ENCODE results near the gene SDHAF2. TPM values are rescaled to one million over a fixed set of nuclear protein-coding genes. Genes with fewer than 3 reads are reported as not detected.

Gene SDHAF2
- total and polyA plus RNA-seq, 2 of the 13 experiments (the other 11 are each of a cell fraction or from before 2014, with no cell fraction given): 44.2 to 70.4 TPM

GRCh38 chr11:61429346-61429690, 606 bp upstream of the SDHAF2 start (continued):
- TF ChIP-seq SIX1 (CRISPR knock-in tag; IDR thresholded peaks at IDR 0.05; ENCODE audit: borderline replicate concordance) (no peak), TBX3 (IDR thresholded peaks at IDR 0.05; ENCODE audit: borderline replicate concordance) (no peak), ZKSCAN5 (CRISPR knock-in tag; IDR thresholded peaks at IDR 0.05) (0 out of 2 replicates have a peak, but pooled peaks have one; percentile 11), MYPOP (CRISPR knock-in tag; IDR thresholded peaks at IDR 0.05) (no peak; the same call in 1 of the 2 replicates), SMAD3 (CRISPR knock-in tag; IDR thresholded peaks at IDR 0.05) (no peak), NFRKB (IDR thresholded peaks at IDR 0.05) (no peak), ERF (CRISPR knock-in tag; IDR thresholded peaks at IDR 0.05) (no peak), HMGXB3 (CRISPR knock-in tag; IDR thresholded peaks at IDR 0.05; ENCODE audit: borderline replicate concordance) (no peak), ZNF747 (CRISPR knock-in tag; IDR thresholded peaks at IDR 0.05; ENCODE audit: borderline replicate concordance) (no peak), TOE1 (CRISPR knock-in tag; IDR thresholded peaks at IDR 0.05) (0 out of 2 replicates have a peak, but pooled peaks have one; percentile 41), ZNF614 (CRISPR knock-in tag; IDR thresholded peaks at IDR 0.05; ENCODE audit: borderline replicate concordance) (no peak), LBX2 (CRISPR knock-in tag; IDR thresholded peaks at IDR 0.05; ENCODE audit: borderline replicate concordance) (peak; percentile 80; the same call in 1 of the 2 replicates), ZSCAN9 (CRISPR knock-in tag; IDR thresholded peaks at IDR 0.05; ENCODE audit: borderline replicate concordance) (no peak), ZNF691 (CRISPR knock-in tag; IDR thresholded peaks at IDR 0.05; ENCODE audit: borderline replicate concordance, low read depth) (no peak; the same call in 1 of the 2 replicates), SATB2 (CRISPR knock-in tag; IDR thresholded peaks at IDR 0.05) (no peak), ATRX (CRISPR knock-in tag; IDR thresholded peaks at IDR 0.05; ENCODE audit: borderline replicate concordance) (no peak), MAFK (conservative IDR thresholded peaks at IDR 0.05 in 1 of 2, IDR thresholded peaks at IDR 0.05 in 1 of 2; ENCODE audit: low read length in 2 of 2) (no peak), TERF1 (CRISPR knock-in tag; IDR thresholded peaks at IDR 0.05) (no peak), ZNF138 (CRISPR knock-in tag; IDR thresholded peaks at IDR 0.05; ENCODE audit: low read depth) (no peak), ZNF30 (CRISPR knock-in tag; IDR thresholded peaks at IDR 0.05) (no peak), ZNF761 (CRISPR knock-in tag; conservative IDR thresholded peaks at IDR 0.05) (0 out of 2 replicates have a peak, but pooled peaks have one; percentile 11), HNF4G (IDR thresholded peaks at IDR 0.05; ENCODE audit: borderline replicate concordance, low read depth, low read length) (no peak), HNF4G (CRISPR knock-in tag; IDR thresholded peaks at IDR 0.05; ENCODE audit: borderline replicate concordance, low read depth) (no peak), ZSCAN12 (CRISPR knock-in tag; IDR thresholded peaks at IDR 0.05) (no peak), NCOA1 (CRISPR knock-in tag; IDR thresholded peaks at IDR 0.05) (no peak)
